DND-41 (cell line): ENCODE measurements around the gene EML1.

ENCODE experiments used
- CTCF ChIP-seq: IDR thresholded peaks from 2 replicates; pipeline ENCODE4 v1.5.1; 2012; ENCODE audit warnings: borderline replicate concordance, low read length, moderate library complexity, mild to moderate bottlenecking; ENCODE audit not compliant: poor library complexity, severe bottlenecking; ENCODE audit errors: extremely low read depth
- EZH2 ChIP-seq: IDR thresholded peaks from 3 replicates; pipeline ENCODE4 v1.6.1; 2012; ENCODE audit warnings: borderline replicate concordance, low read depth, mild to moderate bottlenecking, moderate library complexity, low read length, inconsistent platforms; ENCODE audit not compliant: severe bottlenecking

- TF ChIP-seq CTCF = no peak
- TF ChIP-seq EZH2 = no peak
Measured at GRCh38 chr14:99748529-99748928, 44.7 kb upstream of the EML1 start.
